Stimulated activated CD8-positive, alpha-beta memory T cell treated with anti-CD3 and anti-CD28 coated beads, Interleukin-4, amount 100 ng/mL, for 24 hours (primary cell): ENCODE results near the gene CENPVL1.
"Not testable (repeated sequence)": the region's sequence is repeated elsewhere in the genome, so short reads cannot be mapped to it uniquely, and the experiment has no call there.

Source experiments
- DNase-seq: peaks from one replicate; pipeline ENCODE4 v3.0.0-alpha.2; 2020; ENCODE audit warnings: low read depth

The CENPVL1 gene

DNA sequence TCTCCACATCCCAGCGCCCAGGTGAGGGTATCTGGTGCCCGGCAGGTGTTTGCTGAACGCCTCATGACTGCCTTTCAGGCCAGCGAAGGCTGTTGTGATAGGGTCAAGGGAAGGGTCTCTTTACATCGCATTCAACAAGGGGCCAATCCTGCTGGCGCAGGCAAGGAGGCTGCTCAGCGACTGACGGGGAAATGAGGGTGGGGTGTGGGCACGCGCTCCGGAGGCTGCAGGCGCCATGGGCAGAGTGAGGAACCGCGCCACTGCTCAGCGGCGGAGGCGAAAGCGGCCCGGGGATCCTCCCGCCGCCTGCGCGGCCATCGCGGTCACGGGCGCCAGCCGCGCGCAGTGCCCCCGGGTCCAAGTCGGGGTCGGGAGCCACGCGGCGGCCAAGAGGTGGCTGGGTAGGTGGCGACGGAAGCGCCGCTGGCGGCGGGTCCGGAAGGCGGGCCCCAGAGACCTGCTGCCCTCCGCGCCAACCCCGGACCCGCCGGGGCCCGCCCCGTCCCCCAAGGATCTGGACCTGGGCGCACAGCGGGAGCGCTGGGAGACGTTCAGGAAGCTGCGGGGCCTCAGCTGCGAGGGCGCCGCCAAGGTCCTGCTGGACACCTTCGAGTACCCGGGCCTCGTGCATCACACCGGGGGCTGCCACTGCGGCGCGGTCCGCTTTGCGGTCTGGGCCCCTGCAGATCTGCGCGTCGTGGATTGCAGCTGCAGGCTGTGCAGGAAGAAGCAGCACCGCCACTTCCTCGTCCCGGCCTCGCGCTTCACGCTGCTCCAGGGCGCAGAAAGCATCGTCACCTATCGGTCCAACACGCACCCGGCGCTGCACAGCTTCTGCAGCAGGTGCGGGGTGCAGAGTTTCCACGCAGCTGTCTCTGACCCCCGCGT is at the start of gene CENPVL1:
CENPVL1 (plus strand) TSS at position 236 of the 888 bp plus-strand sequence; CDS start at position 236, 0 bp downstream.
- not testable (repeated sequence) for DNase-seq

DNA sequence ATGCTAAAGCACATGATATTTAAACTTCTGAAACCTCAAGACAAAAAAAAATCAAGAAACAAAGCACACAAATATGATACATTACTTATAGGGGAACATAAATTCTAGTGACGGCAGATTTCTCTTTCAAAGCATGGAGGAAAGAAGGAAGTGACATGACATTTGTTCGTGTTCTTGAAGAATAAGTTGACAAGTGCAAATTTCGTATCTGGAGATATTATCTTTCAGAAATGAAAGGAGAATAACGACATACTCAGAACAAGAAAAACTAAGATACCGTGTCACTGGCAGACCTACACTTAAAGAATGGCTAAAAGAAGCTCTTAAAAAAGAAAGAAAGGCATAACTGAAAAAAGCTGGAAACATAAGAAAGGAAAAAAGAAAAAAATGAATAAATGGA is 44.3 kb upstream of the CENPVL1 start:
- no peak for DNase-seq

DNA sequence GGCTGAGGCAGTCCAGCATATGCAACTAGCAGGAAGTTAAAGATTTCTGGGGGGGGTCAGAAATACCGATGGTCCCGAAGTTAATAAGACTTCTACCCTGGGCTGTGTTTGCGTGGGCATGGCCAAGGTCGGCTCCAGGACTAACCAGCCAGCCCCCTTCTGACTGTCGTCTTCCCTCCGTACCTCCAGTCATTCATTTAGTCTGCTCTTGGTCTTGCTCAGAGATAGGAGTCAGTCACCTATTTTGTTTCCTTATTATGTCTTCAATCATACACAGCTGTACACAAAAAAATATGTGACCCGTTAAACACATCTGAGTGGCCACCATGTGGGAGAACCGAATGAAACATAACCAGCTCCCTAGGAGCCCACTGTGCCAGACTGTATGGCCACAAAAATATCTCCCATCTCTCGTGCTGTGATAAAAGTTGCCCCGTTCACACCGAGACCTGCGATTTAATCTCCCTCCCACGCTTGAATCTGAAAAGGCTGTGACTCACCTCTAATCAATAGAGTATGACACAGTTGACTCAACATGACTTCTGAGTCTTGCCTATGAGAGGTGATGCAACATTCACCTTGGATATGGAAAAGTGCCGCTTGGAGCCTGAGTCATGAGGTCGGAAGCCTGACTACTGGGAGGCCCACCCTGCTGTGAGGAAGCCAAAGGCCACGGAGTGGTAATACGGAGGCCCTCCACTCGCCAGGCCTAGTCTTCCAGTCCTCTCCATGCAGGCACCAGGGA is 30.5 kb upstream of the CENPVL1 start:
- DNase-seq: not testable (repeated sequence)

DNA sequence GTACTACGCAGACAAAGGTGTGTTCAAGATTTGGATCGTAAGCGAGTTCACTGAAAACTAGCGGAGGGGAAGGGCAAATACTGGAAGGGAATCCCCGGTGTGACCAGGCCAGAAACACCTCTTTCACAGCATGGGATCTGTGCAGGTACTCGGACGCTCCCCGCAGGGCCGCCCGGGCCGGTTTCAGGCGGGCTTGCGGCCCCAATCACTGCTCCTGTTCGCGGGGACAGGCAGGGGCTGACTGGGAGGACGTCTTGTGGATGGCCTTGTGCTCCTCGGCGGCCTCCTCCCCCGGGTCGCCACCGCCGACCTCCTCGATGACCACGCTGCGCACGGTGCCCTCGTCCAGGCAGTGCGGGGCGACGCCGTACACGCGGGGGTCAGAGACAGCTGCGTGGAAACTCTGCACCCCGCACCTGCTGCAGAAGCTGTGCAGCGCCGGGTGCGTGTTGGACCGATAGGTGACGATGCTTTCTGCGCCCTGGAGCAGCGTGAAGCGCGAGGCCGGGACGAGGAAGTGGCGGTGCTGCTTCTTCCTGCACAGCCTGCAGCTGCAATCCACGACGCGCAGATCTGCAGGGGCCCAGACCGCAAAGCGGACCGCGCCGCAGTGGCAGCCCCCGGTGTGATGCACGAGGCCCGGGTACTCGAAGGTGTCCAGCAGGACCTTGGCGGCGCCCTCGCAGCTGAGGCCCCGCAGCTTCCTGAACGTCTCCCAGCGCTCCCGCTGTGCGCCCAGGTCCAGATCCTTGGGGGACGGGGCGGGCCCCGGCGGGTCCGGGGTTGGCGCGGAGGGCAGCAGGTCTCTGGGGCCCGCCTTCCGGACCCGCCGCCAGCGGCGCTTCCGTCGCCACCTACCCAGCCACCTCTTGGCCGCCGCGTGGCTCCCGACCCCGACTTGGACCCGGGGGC is 28.2 kb upstream of the CENPVL1 start:
- not testable (repeated sequence) for DNase-seq

DNA sequence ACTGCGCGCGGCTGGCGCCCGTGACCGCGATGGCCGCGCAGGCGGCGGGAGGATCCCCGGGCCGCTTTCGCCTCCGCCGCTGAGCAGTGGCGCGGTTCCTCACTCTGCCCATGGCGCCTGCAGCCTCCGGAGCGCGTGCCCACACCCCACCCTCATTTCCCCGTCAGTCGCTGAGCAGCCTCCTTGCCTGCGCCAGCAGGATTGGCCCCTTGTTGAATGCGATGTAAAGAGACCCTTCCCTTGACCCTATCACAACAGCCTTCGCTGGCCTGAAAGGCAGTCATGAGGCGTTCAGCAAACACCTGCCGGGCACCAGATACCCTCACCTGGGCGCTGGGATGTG is 27.6 kb upstream of the CENPVL1 start, which contains the start of gene CENPVL2:
CENPVL2 (minus strand) TSS at position 112 of the 343 bp plus-strand sequence; CDS start at position 112, 0 bp downstream.
- not testable (repeated sequence) for DNase-seq

DNA sequence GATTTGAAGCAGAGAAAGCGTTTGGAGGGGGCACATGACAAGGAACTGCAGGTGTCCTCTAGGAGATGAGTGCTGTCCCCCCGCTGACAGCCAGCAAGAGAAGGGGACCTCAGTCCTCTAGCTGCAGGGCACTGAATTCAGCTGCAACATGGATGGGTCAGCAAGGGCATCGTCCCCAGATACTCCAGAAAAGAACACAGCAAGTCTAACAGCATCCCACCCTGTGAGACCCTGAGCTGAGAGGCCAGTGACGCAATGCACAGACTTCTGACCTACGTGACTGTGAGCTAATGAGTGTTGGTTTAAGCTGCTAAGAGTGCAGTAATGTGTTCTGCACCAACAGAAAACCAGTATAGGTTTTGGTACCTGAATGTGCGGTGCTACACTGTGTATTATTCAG is 16.1 kb upstream of the CENPVL1 start:
- no peak for DNase-seq

DNA sequence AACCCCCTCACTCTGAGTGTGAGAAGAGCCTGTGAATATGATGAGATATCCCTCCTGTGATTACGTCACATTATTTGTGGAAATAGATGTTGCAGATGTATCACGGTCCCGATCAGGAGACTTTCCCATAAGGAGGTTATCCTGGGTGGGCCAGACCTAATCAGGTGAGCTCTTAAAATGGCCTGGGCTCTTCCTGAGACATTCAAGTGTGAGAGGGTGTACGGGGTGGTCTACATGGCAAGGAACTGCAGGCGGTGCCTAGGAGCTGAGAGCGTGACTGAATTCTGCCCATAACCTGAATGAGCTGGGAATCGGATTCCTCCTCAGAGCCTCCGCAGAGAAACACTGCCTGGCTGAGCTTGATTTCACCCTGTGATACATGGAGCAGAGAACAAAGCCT is 12.9 kb upstream of the CENPVL1 start:
- DNase-seq: no peak

DNA sequence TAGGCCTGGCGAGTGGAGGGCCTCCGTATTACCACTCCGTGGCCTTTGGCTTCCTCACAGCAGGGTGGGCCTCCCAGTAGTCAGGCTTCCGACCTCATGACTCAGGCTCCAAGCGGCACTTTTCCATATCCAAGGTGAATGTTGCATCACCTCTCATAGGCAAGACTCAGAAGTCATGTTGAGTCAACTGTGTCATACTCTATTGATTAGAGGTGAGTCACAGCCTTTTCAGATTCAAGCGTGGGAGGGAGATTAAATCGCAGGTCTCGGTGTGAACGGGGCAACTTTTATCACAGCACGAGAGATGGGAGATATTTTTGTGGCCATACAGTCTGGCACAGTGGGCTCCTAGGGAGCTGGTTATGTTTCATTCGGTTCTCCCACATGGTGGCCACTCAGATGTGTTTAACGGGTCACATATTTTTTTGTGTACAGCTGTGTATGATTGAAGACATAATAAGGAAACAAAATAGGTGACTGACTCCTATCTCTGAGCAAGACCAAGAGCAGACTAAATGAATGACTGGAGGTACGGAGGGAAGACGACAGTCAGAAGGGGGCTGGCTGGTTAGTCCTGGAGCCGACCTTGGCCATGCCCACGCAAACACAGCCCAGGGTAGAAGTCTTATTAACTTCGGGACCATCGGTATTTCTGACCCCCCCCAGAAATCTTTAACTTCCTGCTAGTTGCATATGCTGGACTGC is 2.8 kb downstream of the CENPVL1 start:
- DNase-seq: not testable (repeated sequence)

DNA sequence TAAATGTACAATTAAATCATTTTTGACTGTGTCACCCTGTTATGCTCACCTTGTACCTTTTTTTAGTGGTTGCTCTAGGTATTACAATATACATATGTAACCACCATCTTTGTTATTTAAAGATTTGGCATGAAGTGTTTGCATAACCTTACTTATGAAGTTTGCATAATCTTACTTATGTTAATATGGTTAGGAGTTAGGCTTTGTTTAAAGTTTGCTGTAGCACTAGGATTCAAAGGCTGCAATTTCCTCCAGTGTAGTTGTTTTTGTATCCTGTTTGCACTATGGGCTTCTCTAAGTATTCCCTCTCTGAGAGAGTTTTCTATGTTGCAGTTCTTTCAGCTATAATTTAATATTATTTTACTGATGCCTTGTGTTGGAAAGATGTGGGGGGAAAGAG is 17.9 kb downstream of the CENPVL1 start:
- DNase-seq: no peak

DNA sequence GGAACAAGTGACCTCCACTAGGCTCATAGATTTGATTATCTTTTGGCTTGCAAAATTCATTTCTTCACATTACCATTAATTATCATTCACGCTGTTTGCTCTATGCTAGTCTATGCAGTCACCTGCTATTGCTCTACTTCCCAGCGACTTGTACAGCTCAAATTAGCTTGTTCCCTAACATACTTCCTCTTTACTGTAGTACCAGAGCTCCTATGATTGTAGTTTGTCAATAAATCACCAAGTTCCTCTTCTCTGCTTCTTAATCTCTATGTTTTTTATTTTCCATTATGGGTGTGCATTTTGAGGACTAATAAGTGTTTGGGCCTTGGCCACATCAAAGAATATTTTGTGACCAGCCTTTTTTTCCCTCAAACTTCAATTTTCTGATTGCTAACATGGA is 26.8 kb downstream of the CENPVL1 start:
- no peak for DNase-seq

DNA sequence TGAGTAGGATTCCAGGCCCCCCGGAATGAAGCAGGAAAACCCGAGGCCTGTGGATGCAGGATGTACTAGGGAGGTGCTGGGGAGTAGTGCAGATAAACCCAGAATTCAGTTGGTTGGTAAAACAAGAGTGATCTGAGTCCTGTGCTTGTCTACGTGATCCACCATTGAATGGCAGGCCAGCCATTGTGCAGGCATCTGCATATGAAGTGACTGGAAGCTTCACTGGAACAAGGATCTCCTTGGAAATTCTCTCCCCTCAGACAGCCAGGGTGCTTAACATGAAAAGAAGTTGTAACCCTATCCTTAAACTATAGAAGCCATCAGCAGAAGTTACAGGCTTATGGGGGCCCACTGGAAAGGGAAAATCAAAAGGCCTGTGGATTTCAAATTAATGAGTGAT is 32.3 kb downstream of the CENPVL1 start:
- DNase-seq: no peak

DNA sequence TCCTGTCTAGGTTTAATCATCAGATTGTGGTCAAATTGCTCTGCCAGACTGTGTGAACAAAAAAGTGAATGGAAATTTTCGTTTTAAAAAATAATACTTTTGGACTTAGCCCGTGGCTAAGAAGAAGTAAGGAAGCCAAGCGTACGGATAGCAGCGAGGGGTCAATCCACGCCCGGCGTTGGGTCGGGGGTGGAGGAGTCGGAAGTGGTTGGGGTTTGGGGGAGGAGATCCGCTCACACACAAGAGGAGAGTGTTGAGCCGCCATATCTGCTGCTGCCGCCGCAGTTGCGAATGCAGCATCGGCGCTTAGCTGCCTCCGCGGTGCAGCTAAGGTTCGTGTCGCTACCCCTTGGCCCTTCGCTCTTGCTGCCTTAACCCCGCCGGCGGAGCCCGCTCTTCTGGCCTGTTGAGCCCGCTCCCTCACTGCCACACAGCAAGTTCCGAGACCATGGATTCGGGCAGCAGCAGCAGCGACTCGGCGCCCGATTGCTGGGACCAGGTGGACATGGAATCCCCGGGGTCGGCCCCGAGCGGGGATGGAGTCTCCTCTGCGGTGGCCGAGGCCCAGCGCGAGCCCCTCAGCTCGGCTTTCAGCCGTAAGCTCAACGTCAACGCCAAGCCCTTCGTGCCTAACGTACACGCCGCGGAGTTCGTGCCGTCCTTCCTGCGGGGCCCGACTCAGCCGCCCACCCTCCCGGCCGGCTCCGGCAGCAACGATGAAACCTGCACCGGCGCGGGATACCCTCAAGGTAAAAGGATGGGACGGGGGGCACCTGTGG is 33.1 kb downstream of the CENPVL1 start, which contains the start of gene GSPT2:
GSPT2 (plus strand) TSS at position 264 of the 779 bp plus-strand sequence; CDS start at position 449, 185 bp downstream.
- DNase-seq: peak; percentile 40

DNA sequence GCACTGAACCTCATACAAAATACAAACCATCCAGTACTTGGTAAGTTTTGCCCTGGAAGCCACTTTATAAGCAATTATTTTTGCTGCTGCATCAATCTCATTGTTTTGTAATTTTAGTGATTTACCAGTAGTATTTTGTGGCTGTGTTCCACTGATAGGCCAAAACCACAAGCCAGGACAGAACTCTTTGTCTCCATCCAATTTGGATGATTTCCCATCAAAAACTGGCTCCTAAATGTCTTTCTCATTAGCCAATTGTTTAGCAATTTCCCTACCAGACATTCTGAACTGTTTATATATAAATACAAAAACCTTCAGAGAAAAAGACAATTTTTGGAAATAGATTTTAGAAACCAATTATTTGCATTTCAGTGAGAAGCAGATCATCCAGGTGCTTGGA is 37.4 kb downstream of the CENPVL1 start:
- no peak for DNase-seq

DNA sequence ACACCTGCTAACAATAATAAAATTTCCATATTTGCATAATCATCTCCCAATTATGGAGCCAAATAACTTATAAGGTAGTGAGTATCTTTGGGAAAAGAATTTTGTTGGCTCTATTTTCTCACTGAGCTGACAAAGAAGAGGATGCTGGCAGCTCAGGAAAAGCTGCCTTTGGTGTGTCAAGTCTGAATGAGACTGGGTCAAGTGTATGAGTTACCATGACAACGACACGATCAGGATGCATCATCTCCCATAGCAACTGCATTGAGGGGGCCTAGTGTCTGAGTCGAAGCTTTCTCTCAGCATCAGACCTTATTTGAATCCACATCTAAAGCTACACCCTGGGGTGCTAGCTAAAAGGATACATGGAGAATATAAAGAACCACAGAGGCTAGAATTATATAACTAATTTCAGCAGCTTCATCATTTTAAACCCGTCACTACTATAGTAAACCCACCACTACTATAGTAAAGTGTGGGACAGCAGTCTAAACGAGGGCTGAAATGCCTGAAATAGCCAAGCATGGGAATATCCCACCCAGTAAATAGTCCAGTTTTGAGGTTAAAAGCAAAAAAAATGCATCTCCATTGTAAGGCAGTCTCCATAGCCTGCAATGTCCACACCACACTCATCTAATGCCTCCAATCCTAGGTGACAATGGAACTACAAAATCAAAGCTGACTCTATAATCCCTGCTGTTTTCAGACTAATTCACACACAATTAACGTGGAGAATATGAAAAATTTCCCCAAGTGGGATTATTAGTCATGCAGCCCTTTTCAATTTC is 48.9 kb downstream of the CENPVL1 start:
- DNase-seq: no peak

DNA sequence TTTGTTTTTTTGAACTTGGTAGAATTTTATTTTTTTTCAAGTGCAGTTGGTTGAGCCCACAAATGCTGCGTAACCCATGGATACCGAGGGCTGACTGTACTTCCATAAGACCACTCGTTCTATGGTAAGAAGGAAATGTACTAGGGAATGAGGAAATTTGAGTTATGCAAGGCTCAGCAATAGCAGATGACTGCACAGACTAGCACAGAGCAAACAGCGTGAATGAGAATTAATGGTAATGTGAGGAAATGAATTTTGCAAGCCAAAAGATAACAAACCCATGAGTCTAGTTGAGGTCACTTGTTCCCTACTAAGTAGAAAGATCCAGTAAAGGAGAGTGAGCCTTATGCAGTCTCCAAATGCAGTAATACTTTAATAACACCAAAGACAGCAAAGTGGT is 50.3 kb downstream of the CENPVL1 start:
- DNase-seq: no peak
